NB4 (cell line): ENCODE data around the gene RNASE3.

ENCODE experiments used
- MYC ChIP-seq: IDR thresholded peaks from 2 replicates; pipeline ENCODE4 v1.6.1; 2011; ENCODE audit warnings: low read depth, low read length
- POLR2A ChIP-seq: IDR thresholded peaks from 2 replicates; pipeline ENCODE4 v1.6.1; 2011; ENCODE audit warnings: mild to moderate bottlenecking; ENCODE audit not compliant: insufficient read length; ENCODE audit errors: extremely low read depth

GRCh38 chr14:20855652-20856291 lies 35.4 kb upstream of the RNASE3 start:
- TF ChIP-seq POLR2A (no peak), MYC (no peak)
